ENCODE results near the gene RIPOR3.
"Not testable (repeated sequence)": the region's sequence is repeated elsewhere in the genome, so short reads cannot be mapped to it uniquely, and the experiment has no call there.

RIPOR3 gene

GRCh38 chr20:50663095-50663821, 28.1 kb downstream of the RIPOR3 start:
- DNase-seq (ENCODE audit: low spot score): peak; percentile 71
- FAIRE-seq: peak; percentile 51

GRCh38 chr20:50659975-50660670, 31.2 kb downstream of the RIPOR3 start:
- DNase-seq (ENCODE audit: low spot score): no peak
- FAIRE-seq: no peak

DNA sequence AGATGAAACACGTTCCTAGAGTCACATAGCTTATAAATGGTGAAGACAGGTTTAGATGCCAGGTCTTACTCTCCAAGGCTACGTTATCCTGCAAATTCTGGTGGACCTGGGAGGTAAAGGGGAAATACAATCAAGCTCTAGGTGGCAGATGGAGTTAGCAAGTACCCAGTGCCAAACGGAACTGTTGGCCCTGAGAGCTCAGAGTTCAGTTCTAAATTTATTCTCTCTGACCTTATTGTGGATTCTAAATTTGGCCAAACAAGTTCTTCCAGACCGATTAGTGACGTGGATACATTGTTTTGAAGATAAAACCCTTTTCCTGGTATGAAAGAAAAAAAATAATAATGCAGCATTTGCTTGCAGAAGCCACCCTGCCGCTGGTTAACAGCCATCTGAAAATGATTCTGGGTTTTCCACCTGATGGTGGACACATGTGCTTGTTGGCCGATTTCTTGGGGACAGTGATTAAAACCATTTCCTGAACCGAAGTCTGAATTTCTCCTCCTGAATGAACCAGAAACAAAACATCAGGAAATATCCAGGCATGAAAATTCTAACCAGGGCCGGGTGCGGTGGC, 32.5 kb downstream of the RIPOR3 start:
- FAIRE-seq: no peak
- DNase-seq (ENCODE audit: low spot score): no peak

DNA sequence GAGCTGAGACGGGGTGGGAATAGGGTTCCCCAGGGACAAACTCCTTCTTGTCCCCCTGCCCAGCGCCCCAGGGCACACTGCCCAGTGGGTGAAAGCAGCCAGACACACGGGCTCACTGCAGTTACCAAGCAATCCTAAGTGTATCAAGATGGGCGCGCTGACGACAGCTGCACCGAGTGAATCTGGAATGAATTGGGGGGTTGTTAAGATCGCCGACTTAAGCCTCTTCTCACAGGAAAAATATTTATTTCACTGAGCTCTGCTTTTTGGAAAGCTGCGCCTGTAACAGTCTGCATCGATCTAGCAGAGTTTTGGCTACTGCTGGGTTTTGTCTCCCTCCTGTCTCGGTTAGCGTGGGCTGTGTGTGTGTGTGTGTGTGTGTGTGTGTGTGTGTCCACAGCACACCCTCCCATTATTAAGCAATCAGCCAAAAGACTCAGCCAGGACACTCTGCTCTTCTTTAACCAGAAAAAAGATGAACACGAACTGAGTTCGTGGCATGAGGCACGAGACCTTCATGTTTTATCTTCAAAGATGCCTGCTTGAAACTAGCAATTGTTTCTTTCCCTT, 35.9 kb downstream of the RIPOR3 start:
- DNase-seq (ENCODE audit: low spot score) (no peak), FAIRE-seq (no peak)

DNA sequence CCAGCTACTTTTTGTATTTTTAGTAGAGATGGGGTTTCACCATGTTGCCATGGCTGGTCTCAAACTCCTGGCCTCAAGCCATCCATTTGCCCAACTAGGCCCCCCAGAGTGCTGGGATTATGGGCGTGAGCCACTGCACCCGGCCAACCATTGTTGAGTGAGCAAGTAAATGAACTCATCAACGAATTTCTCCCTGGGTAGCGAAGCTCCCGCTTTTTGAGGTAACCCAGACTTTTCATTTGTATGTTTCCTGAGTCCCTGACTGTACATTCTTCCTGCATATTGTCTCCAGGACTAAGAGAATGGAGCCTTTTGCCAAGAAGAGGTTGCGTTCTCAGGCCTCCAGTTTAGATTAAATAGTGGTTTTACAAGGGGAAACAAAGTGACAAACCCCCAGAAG, 36.4 kb downstream of the RIPOR3 start:
- no peak for FAIRE-seq
- DNase-seq (ENCODE audit: low spot score): no peak

- no peak for DNase-seq (ENCODE audit: low spot score)
- FAIRE-seq: no peak
These were observed 38.5 kb downstream of the RIPOR3 start for GRCh38 chr20:50652702-50653294.

DNA sequence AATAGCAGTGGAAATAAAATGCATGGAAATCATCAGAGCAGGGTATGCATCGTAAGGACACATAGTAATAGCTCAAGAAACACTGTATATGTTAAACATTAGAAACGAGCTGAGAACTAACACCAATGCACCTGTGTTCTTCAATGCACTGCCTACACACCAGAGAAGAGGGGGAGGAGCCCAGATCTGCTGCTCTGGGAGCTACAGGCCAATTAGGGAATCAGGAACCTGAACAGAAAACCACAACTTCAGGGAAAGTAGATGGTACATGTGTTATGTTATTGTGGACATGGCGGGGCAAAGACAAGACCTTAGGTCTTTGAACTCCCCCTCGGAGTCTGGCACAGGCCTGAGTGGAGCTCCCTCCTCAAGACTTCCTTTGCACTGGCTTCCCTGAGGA, 39.7 kb downstream of the RIPOR3 start:
- FAIRE-seq: no peak
- DNase-seq (ENCODE audit: low spot score): no peak

GRCh38 chr20:50649590-50649989, 41.8 kb downstream of the RIPOR3 start:
- FAIRE-seq (no peak), DNase-seq (ENCODE audit: low spot score) (no peak)

DNA sequence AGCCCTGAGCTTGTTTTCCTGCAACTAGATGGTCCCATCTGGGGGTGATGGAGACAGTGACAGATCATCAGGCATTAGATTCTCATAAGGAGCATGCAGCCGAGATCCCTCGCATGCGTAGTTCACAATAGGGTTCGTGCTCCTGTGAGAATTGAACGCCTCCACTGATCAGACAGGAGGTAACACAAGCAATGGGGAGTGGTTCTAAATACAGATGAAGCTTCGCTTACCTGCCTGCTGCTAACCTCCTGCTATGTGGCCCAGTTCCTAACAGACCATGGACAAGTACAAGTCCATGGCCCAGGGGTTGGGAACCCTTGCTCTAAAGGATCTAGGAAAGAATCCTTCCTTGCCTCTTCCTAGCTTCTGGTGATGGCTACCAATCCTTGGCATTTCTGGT, 42.7 kb downstream of the RIPOR3 start:
- FAIRE-seq (no peak), DNase-seq (ENCODE audit: low spot score) (no peak)

DNA sequence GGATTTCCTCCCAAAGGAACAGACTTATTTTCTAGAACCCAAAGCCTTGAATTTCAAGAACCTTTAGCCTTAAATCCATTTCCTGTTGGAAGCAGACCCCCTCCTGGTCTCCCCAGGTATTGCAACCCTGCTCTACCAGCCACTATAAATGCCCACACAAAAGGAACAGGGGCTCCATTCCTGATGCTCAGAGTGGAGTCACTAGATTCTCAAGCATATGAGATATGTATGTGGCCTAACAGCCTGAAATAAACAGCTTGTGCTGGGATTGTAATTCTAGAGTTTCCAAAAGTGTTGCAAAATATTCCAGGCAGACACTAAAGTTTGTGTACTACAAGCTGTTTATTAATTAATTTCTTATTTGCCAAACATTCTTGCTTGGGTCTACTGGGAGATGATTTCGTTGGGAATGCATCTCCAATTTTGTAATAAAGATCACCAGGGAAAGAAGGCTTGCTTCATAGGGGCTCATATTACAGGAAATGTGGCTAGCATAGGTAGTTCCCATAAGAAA, 44.8 kb downstream of the RIPOR3 start:
- FAIRE-seq: no peak
- DNase-seq (ENCODE audit: low spot score): no peak

- FAIRE-seq (peak; percentile 97), DNase-seq (ENCODE audit: low spot score) (peak; percentile 100)
These were observed 45.9 kb downstream of the RIPOR3 start for GRCh38 chr20:50645253-50646068.

DNA sequence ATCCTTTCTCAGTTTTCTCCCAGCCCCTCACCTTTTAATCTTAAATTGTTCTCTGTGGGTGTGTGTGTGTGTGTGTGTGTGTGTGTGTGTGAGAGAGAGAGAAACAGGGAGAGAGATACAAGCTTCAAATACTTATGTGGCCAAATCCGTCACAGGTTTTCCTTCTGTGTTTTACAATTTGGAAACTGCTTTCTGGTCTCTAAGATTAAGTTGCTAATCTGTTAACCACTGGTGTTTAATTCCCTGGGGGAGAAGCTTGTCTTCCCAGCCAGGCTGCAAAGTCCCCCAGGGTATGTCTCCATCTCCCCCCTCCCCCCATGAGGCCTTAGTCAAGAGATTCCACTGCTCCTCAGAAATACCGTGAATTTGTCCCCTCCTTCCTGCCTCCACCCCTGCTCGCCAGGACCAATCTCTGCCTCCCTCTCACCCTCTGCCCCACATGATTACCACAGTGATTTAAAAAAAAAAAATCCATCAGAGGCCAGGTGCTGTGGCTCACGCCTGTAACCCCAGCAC, 49.0 kb downstream of the RIPOR3 start:
- FAIRE-seq (no peak), DNase-seq (ENCODE audit: low spot score) (no peak)

DNA sequence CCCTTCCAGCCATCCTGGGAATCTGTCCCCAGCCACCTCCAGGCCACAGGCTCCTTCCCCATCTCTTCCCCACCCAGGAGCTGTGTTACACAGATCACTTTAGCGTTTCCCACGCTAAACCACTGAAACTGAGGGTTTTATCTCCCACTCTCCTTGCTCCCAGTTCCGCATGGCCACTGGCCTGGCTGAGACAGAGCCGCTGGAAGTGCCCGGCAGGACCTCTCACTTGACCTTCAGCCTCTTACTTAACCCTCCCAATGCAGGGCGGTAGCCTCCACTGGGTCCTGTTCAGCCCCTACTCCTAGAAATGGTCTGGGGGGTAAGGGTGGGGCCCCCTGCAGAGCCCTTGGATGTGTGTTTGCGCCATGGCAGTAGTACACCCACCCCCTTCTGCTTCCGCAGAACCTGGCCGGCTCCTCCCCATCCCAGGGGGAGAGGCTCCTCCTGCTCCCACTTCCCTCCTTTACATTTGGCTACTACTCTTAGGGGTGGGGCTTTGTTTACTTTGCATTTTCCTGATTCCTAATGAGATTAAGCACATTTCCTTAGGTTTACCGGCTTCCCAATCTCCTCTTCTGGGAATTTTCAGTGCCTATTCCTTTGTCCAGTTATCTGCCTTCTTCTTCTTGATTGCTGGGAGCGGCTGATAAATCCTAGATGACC, 49.6 kb downstream of the RIPOR3 start:
- not testable (repeated sequence) for FAIRE-seq; DNase-seq (ENCODE audit: low spot score)

DNA sequence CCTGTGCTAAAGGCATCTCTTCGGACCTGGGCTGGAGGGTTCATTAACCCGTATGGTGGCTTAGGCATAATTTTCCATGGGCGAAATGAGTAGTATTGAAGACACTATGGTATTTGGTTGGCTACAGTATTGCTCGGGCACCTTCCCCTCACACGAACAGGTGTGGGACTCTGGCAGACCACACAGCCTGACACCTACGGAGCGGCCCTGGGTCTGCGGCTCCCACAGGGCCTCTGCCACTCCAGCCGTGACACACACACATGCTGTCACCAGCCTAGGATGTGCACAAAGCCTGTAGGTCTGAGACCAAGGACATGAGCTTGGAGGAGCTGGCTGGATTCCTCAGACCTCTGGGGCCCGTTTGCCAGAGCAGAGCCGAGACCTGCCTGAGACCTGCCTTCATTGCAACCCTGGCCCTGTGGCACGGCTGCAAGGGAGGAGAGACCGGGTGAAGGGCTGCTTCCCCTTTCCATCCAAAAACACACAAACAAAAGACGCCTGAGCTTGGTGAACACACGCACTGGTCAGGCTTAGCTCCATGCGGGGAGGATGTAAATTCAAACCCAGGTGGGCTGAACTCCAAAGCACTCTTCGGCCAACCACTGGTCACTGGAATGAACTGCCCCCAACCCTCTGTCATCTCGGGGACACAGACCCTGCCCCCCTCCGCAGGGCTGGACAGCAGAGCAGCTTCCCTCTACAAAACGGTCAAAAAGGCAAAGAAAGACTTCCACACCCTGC, 51.2 kb downstream of the RIPOR3 start:
- DNase-seq (ENCODE audit: low spot score); FAIRE-seq: not testable (repeated sequence)

DNA sequence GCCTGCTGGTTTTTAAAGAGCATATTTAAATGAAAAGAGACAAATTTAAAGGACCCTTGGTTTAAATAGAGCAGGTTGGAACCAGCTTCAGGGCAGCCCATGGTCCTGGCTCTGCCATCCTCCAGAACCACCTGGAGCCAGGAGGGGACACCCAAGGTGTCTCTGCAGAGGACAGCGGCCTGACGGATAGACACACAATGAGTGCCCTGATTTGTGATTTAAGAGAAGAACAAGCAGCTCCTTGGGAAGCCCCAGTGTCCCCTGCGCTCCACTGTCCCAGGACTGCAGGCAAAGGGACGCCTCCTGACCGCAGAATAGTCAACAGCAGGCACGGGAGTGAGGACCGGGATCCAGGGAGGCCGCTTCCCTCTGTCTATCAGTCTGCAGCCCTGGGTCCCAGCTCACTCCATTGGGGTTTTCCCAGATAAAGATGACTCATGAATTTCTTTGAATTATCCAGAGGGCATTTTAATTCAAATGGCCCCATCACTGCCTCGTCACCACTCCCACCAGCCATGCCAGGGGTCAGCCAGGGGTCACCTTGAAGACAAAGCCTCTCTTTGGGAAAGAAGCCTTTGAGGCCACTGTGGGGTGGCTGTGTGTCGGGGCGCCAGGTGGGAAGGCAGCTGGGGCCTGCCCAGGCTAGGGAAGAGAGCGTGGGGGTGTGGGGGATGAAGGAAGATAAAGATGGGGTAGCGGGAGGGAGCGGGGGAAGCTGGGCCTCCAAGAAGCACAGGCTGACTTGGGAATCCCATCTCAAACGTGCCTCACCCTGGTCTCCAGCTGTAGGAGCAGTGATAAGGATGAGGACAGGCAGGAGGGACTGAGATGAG, 53.1 kb downstream of the RIPOR3 start:
- FAIRE-seq: peak; percentile 91
- DNase-seq (ENCODE audit: low spot score): peak; percentile 88

GRCh38 chr20:50636601-50637540, 54.5 kb downstream of the RIPOR3 start:
- FAIRE-seq: no peak
- no peak for DNase-seq (ENCODE audit: low spot score)

All from RCC 7860 (cell line).